Loucy (cell line): Measurements from ENCODE around the gene C11orf58.

ENCODE experiments used
- H2AFZ ChIP-seq: fragments of 200-600 bp; sonication (generic); 2 replicates; pipeline ENCODE4 v1.6.0; 2016; ENCODE audit warnings: antibody characterized with exemption, mild to moderate bottlenecking, low read length, moderate library complexity
- H3F3A ChIP-seq: fragments of 200-600 bp; 2 replicates; pipeline ENCODE4 v1.6.0; 2016; ENCODE audit warnings: antibody characterized with exemption, low read depth, mild to moderate bottlenecking
- H3K27me3 ChIP-seq: fragments of 200-600 bp; sonication (generic); 2 replicates; pipeline ENCODE4 v1.6.1; 2014; ENCODE audit warnings: low read length, mild to moderate bottlenecking; ENCODE audit not compliant: insufficient read depth, poor library complexity, severe bottlenecking
- H3K36me3 ChIP-seq: fragments of 200-600 bp; sonication (generic); 2 replicates; pipeline ENCODE4 v1.6.1; 2016; ENCODE audit warnings: low read length; ENCODE audit not compliant: insufficient read depth
- H3K4me1 ChIP-seq: fragments of 200-600 bp; sonication (generic); 2 replicates; pipeline ENCODE4 v1.5.1; 2014; ENCODE audit warnings: low read length, mild to moderate bottlenecking; ENCODE audit not compliant: insufficient read depth, poor library complexity, severe bottlenecking
- H3K4me2 ChIP-seq: fragments of 200-600 bp; sonication (generic); 2 replicates; pipeline ENCODE4 v1.6.0; 2014; ENCODE audit warnings: antibody characterized with exemption, low read length, low read depth, mild to moderate bottlenecking; ENCODE audit not compliant: poor library complexity, severe bottlenecking
- H3K4me3 ChIP-seq: fragments of 200-600 bp; sonication (generic); 2 replicates; pipeline ENCODE4 v1.5.1; 2014; ENCODE audit warnings: low read length, mild to moderate bottlenecking, mixed read lengths; ENCODE audit not compliant: poor library complexity, severe bottlenecking
- H3K79me2 ChIP-seq: fragments of 200-600 bp; sonication (generic); 2 replicates; pipeline ENCODE4 v1.6.1; 2014; ENCODE audit warnings: low read length; ENCODE audit not compliant: insufficient read depth
- H3K9ac ChIP-seq: fragments of 200-600 bp; sonication (generic); 2 replicates; pipeline ENCODE4 v1.6.0; 2014; ENCODE audit warnings: mild to moderate bottlenecking, low read depth, low read length, moderate library complexity; ENCODE audit not compliant: poor library complexity, severe bottlenecking
- H3K9me2 ChIP-seq: fragments of 200-600 bp; sonication (generic); replicated peaks from 2 replicates; pipeline ENCODE4 v1.6.1; 2016; ENCODE audit warnings: low read depth, low read length, mixed read lengths
- H3K9me3 ChIP-seq: fragments of 200-600 bp; sonication (generic); 2 replicates; pipeline ENCODE4 v1.6.1; 2014; ENCODE audit warnings: mild to moderate bottlenecking, antibody characterized with exemption, low read length, low read depth; ENCODE audit not compliant: insufficient read depth
- H4K20me1 ChIP-seq: fragments of 200-600 bp; sonication (generic); 2 replicates; pipeline ENCODE4 v1.6.0; 2014; ENCODE audit warnings: antibody characterized with exemption, low read length, mild to moderate bottlenecking; ENCODE audit not compliant: insufficient read depth, poor library complexity, severe bottlenecking
- CTCF ChIP-seq: fragments of 200-600 bp; sonication (generic); conservative IDR thresholded peaks from 2 replicates; pipeline ENCODE4 v1.5.1; 2014; ENCODE audit warnings: mild to moderate bottlenecking, antibody characterized with exemption, low read length
- EZH2phosphoT487 ChIP-seq: fragments of 200-600 bp; IDR thresholded peaks from 2 replicates; pipeline ENCODE4 v1.6.1; 2018; ENCODE audit warnings: antibody characterized with exemption, mild to moderate bottlenecking, moderate library complexity, borderline replicate concordance

C11orf58 gene

GRCh38 chr11:16793511-16793910 is 55.1 kb downstream of the C11orf58 start:
- TF ChIP-seq CTCF (no peak), EZH2phosphoT487 (no peak)
- Histone ChIP-seq H3K4me3 (no peak overlapping the region), H3F3A (no peaks in the 10 kb centered on the region), H4K20me1 (no peaks in the 10 kb centered on the region), H3K9me3 (no peaks in the 10 kb centered on the region), H3K9ac (no peak overlapping the region), H2AFZ (no peak overlapping the region), H3K4me1 (peaks cover 27% of the 10 kb centered on the region), H3K4me2 (no peak overlapping the region), H3K36me3 (no peaks in the 10 kb centered on the region), H3K27me3 (no peaks in the 10 kb centered on the region), H3K79me2 (no peaks in the 10 kb centered on the region), H3K9me2 (no peaks in the 10 kb centered on the region)

GRCh38 chr11:16794047-16794818 is 55.8 kb downstream of the C11orf58 start:
- H3K4me1 ChIP-seq = peaks cover 27% of the 10 kb centered on the region

GRCh38 chr11:16795146-16795545 is 56.7 kb downstream of the C11orf58 start:
- no peaks in the 10 kb centered on the region for H3K9me2 ChIP-seq
- no peaks in the 10 kb centered on the region for H4K20me1 ChIP-seq
- no peaks in the 10 kb centered on the region for H3K79me2 ChIP-seq
- no peak overlapping the region for H3K4me2 ChIP-seq
- H3K27me3 ChIP-seq = no peaks in the 10 kb centered on the region
- H3K9me3 ChIP-seq = no peaks in the 10 kb centered on the region
- no peaks in the 10 kb centered on the region for H3F3A ChIP-seq
- peaks cover 27% of the 10 kb centered on the region for H3K4me1 ChIP-seq
- no peak overlapping the region for H3K9ac ChIP-seq
- H3K4me3 ChIP-seq = no peak overlapping the region
- TF ChIP-seq EZH2phosphoT487 (no peak), CTCF (no peak)
- H3K36me3 ChIP-seq = no peaks in the 10 kb centered on the region
- H2AFZ ChIP-seq = no peak overlapping the region

More at GRCh38 chr11:16794047-16794818, 55.8 kb downstream of the C11orf58 start:
- H3K9me3 ChIP-seq = no peaks in the 10 kb centered on the region
- no peaks in the 10 kb centered on the region for H3K36me3 ChIP-seq
- H3F3A ChIP-seq = no peaks in the 10 kb centered on the region
- H3K4me2 ChIP-seq = no peak overlapping the region
- TF ChIP-seq CTCF (no peak), EZH2phosphoT487 (no peak)
- H3K27me3 ChIP-seq = no peaks in the 10 kb centered on the region
- H3K9ac ChIP-seq = no peak overlapping the region
- H3K4me3 ChIP-seq = no peak overlapping the region
- no peaks in the 10 kb centered on the region for H3K79me2 ChIP-seq
- no peaks in the 10 kb centered on the region for H3K9me2 ChIP-seq
- H4K20me1 ChIP-seq = no peaks in the 10 kb centered on the region
- H2AFZ ChIP-seq = no peak overlapping the region
